GM18861 (cell line): Measurements from ENCODE around the gene PARP16.
"Not testable (repeated sequence)": the region's sequence is repeated elsewhere in the genome, so short reads cannot be mapped to it uniquely, and the experiment has no call there.

ENCODE experiments used
- ATAC-seq: cut with Tn5 transposase; IDR thresholded peaks from one replicate; pipeline ENCODE4 v1.9.1; 2021; ENCODE audit not compliant: unreplicated experiment

Gene PARP16

GRCh38 chr15:65245096-65245856 lies 41.4 kb downstream of the PARP16 start:
- no peak for ATAC-seq

GRCh38 chr15:65244638-65245037 lies 42.0 kb downstream of the PARP16 start:
- ATAC-seq, result no peak

GRCh38 chr15:65236443-65236842 lies 50.2 kb downstream of the PARP16 start:
- ATAC-seq, result not testable (repeated sequence)

- no peak for ATAC-seq
These were observed 53.0 kb downstream of the PARP16 start for GRCh38 chr15:65233696-65234095.

- ATAC-seq, result no peak
These were observed 54.2 kb downstream of the PARP16 start for GRCh38 chr15:65232520-65232919.

- ATAC-seq, result no peak
These were observed 55.4 kb downstream of the PARP16 start for GRCh38 chr15:65231306-65231705.

- ATAC-seq, result not testable (repeated sequence)
These were observed 59.8 kb downstream of the PARP16 start for GRCh38 chr15:65226901-65227300.

- no peak for ATAC-seq
These were observed 60.5 kb downstream of the PARP16 start for GRCh38 chr15:65226221-65226620.

GRCh38 chr15:65223996-65224395 lies 62.7 kb downstream of the PARP16 start:
- no peak for ATAC-seq

- no peak for ATAC-seq
These were observed 63.8 kb downstream of the PARP16 start for GRCh38 chr15:65222891-65223290.

- ATAC-seq, result no peak
These were observed 65.0 kb downstream of the PARP16 start for GRCh38 chr15:65221697-65222096.

GRCh38 chr15:65219137-65219536 lies 67.5 kb downstream of the PARP16 start:
- no peak for ATAC-seq

GRCh38 chr15:65217526-65218482 lies 68.9 kb downstream of the PARP16 start:
- ATAC-seq, result no peak

- ATAC-seq, result no peak
These were observed 71.2 kb downstream of the PARP16 start for GRCh38 chr15:65215496-65215895.

- no peak for ATAC-seq
These were observed 72.7 kb downstream of the PARP16 start for GRCh38 chr15:65214010-65214409.

GRCh38 chr15:65213241-65213640 lies 73.4 kb downstream of the PARP16 start:
- ATAC-seq, result no peak

GRCh38 chr15:65212097-65212496 lies 74.6 kb downstream of the PARP16 start:
- no peak for ATAC-seq

GRCh38 chr15:65211482-65211982 lies 75.2 kb downstream of the PARP16 start:
- no peak for ATAC-seq

GRCh38 chr15:65210770-65211481 lies 75.8 kb downstream of the PARP16 start, which contains the start of gene CILP:
TSS of gene CILP (minus strand) at chr15:65211473. CDS start at chr15:65209755, 1,718 bp downstream.
- no peak for ATAC-seq

- ATAC-seq, result no peak
These were observed 76.7 kb downstream of the PARP16 start for GRCh38 chr15:65209701-65210643.
